Gastroesophageal sphincter (tissue), 4 donors: ENCODE results near the gene GRID2. TPM values are rescaled to one million over a fixed set of nuclear protein-coding genes. Genes with fewer than 3 reads are reported as not detected.

Experiments
- ATAC-seq: fragments of 150-250 bp; one replicate; pipeline ENCODE4 v1.9.1; 2016; ENCODE audit warnings: mild to moderate bottlenecking, moderate library complexity
- H3K27ac ChIP-seq, 4 donors: fragments of 200-600 bp; sonication (generic) in 3 of 4; 1 replicate in 3 of 4; 2 replicates in 1 of 4; pipeline ENCODE4 v1.5.1; 2016 to 2019
- H3K27me3 ChIP-seq: fragments of 200-600 bp; sonication (generic); one replicate; pipeline ENCODE4 v1.5.1; 2019
- H3K36me3 ChIP-seq, 2 donors: fragments of 200-600 bp; sonication (generic); one replicate each; pipeline ENCODE4 v1.5.1; 2019; ENCODE audit warnings: control low read depth in 1 of 2
- H3K4me1 ChIP-seq, 3 donors: fragments of 200-600 bp; sonication (generic); 1 replicate in 2 of 3; 2 replicates in 1 of 3; pipeline ENCODE4 v1.5.1; 2016 to 2019; ENCODE audit warnings: control low read depth in 2 of 3
- H3K4me3 ChIP-seq, 2 donors: fragments of 200-600 bp; sonication (generic); one replicate each; pipeline ENCODE4 v1.5.1; 2019; ENCODE audit warnings: mild to moderate bottlenecking in 1 of 2, moderate library complexity in 1 of 2
- H3K9me3 ChIP-seq, 3 donors: fragments of 200-600 bp; sonication (generic); one replicate each; pipeline ENCODE4 v1.5.1; 2017 to 2019; ENCODE audit warnings: control low read depth in 2 of 3
- CTCF ChIP-seq, 4 experiments: fragments of 200-600 bp in 2 of 4; fragments of 450-650 bp in 2 of 4; sonication (generic) in 1 of 4; IDR thresholded peaks; one replicate each; pipeline ENCODE4 v1.5.1; 2017 to 2019; ENCODE audit warnings: antibody characterized with exemption in 4 of 4, mild to moderate bottlenecking in 2 of 4, moderate library complexity in 2 of 4
- EP300 ChIP-seq: sonication (generic); formaldehyde crosslinking; IDR thresholded peaks from one replicate; pipeline ENCODE4 v1.6.1; 2017; ENCODE audit warnings: antibody characterized with exemption, mild to moderate bottlenecking
- POLR2A ChIP-seq, 2 donors: fragments of 450-650 bp; IDR thresholded peaks; one replicate each; pipeline ENCODE4 v1.6.1; 2017; ENCODE audit warnings: antibody characterized with exemption in 2 of 2, mild to moderate bottlenecking in 2 of 2, moderate library complexity in 1 of 2
- POLR2AphosphoS5 ChIP-seq: sonication (generic); formaldehyde crosslinking; IDR thresholded peaks from one replicate; pipeline ENCODE4 v1.6.1; 2017; ENCODE audit warnings: antibody characterized with exemption
- WGBS, 2 donors: methylation state at CpG; one replicate each; pipeline ENCODE4 v1.1.5; 2018; ENCODE audit warnings: low coverage in 1 of 2; 5-methylcytosine and 5-hydroxymethylcytosine counted together
- total RNA-seq, 4 donors: library from RNA; depleted of rRNA; stranded (reverse); fragments of >200 nt; gene quantifications; one replicate each; pipeline ENCODE4 v1.1.0, GENCODE V29; 2016

The GRID2 gene
- total RNA-seq, 4 donors from 2014 or later, result 0.81 TPM; not detected in 3

- no peak for TF ChIP-seq POLR2AphosphoS5
- no peak for TF ChIP-seq EP300
- no peak for TF ChIP-seq CTCF (IDR thresholded peaks at IDR 0.05)
- TF ChIP-seq POLR2A (IDR thresholded peaks at IDR 0.05), result no peak
- ATAC-seq, result no peak
- Histone ChIP-seq H3K4me3 (no peak overlapping the region), H3K36me3 (no peaks in the 10 kb centered on the region), H3K27me3 (no peaks in the 10 kb centered on the region), H3K4me1 (no peaks in the 10 kb centered on the region), H3K9me3 (no peaks in the 10 kb centered on the region), H3K27ac (no peak overlapping the region)
- WGBS, 2 donors, result 29 to 43% methylated on average over 2 of the region's 2 CpGs
These were observed 933.8 kb downstream of the GRID2 start for GRCh38 chr4:93237521-93237920.

GRCh38 chr4:93243262-93243661, 939.5 kb downstream of the GRID2 start:
- H3K36me3 ChIP-seq, result no peaks in the 10 kb centered on the region
- TF ChIP-seq EP300 (no peak), POLR2A (IDR thresholded peaks at IDR 0.05) (no peak), POLR2AphosphoS5 (no peak), CTCF (IDR thresholded peaks at IDR 0.05) (no peak)
- H3K4me1 ChIP-seq, result no peaks in the 10 kb centered on the region
- no peak overlapping the region for H3K4me3 ChIP-seq
- ATAC-seq, result no peak
- no peaks in the 10 kb centered on the region for H3K27me3 ChIP-seq
- H3K27ac ChIP-seq, result no peak overlapping the region
- 75 to 88% methylated on average over 2 of the region's 2 CpGs for WGBS, 2 donors
- no peaks in the 10 kb centered on the region for H3K9me3 ChIP-seq

- Histone ChIP-seq H3K36me3 (no peaks in the 10 kb centered on the region), H3K27me3 (no peaks in the 10 kb centered on the region), H3K4me3 (no peak overlapping the region), H3K9me3 (no peaks in the 10 kb centered on the region), H3K4me1 (no peaks in the 10 kb centered on the region), H3K27ac (no peak overlapping the region)
- ATAC-seq, result no peak
- 90 to 94% methylated on average over 3 of the region's 3 CpGs for WGBS, 2 donors
- no peak for TF ChIP-seq CTCF (IDR thresholded peaks at IDR 0.05)
- TF ChIP-seq POLR2AphosphoS5, result no peak
- TF ChIP-seq POLR2A (IDR thresholded peaks at IDR 0.05), result no peak
- no peak for TF ChIP-seq EP300
These were observed 957.4 kb downstream of the GRID2 start for GRCh38 chr4:93261207-93261606.

GRCh38 chr4:93263166-93263565, 959.4 kb downstream of the GRID2 start:
- Histone ChIP-seq H3K36me3 (no peaks in the 10 kb centered on the region), H3K27ac (no peak overlapping the region), H3K27me3 (no peaks in the 10 kb centered on the region), H3K9me3 (no peaks in the 10 kb centered on the region), H3K4me3 (no peak overlapping the region), H3K4me1 (no peaks in the 10 kb centered on the region)
- TF ChIP-seq POLR2AphosphoS5, result no peak
- no peak for TF ChIP-seq EP300
- no peak for TF ChIP-seq CTCF (IDR thresholded peaks at IDR 0.05)
- TF ChIP-seq POLR2A (IDR thresholded peaks at IDR 0.05), result no peak
- no peak for ATAC-seq
- 67 to 75% methylated on average over 1 of the region's 1 CpG for WGBS, 2 donors

- H3K9me3 ChIP-seq, result no peaks in the 10 kb centered on the region
- ATAC-seq, result peak; percentile 31
- WGBS, 2 donors, result 60 to 100% methylated on average over 1 to 2 of the region's 3 CpGs
- H3K27ac ChIP-seq, result no peak overlapping the region
- TF ChIP-seq EP300 (no peak), POLR2A (IDR thresholded peaks at IDR 0.05) (no peak), POLR2AphosphoS5 (no peak), CTCF (IDR thresholded peaks at IDR 0.05) (no peak)
- H3K27me3 ChIP-seq, result no peaks in the 10 kb centered on the region
- H3K4me1 ChIP-seq, result no peaks in the 10 kb centered on the region
- H3K36me3 ChIP-seq, result no peaks in the 10 kb centered on the region
- no peak overlapping the region for H3K4me3 ChIP-seq
These were observed 964.0 kb downstream of the GRID2 start for GRCh38 chr4:93267747-93268146.
